Measurements from ENCODE around the gene KCNH4. TPM values are rescaled to one million over a fixed set of nuclear protein-coding genes. Genes with fewer than 3 reads are reported as not detected.
A peak's percentile ranks its signal among the peaks of the same experiment; 100 is the strongest.

KCNH4 gene
- total and polyA plus RNA-seq, 2 experiments from 2014 or later = 0.17 to 0.23 TPM

DNA sequence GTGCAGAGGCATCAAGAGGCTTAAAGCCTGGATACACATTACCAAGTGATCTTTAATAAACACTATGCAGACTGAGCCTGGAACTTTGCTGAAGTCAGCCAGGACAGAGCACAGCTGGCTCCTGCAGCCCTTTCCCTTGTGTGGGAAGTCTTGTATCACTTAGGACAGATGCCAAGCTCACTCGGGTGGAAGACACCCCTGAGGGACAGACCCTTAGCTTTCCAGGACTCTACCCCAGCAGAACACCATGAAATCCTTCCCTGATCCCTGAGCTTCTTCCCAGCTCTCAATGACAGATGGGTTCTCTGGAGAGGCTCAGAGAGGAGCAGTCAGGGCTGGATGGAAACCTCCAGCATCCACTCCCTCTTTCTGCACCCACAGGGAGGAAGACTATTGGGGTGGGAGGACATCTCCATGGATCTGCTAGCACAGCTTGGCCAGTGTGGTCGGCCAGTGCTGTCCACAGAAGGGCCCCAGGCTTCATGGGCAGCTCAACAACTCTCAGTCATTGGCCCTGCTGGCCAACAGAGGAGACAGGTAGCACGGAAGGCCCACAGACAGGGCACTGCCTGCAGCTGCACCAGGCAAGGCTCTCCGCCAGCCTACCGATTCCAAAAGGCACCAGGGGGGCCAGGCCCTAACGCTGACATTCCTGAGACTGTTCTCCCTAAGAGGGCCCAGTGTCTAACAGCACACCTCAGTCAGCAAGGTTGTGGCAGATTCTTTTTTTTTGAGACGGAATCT, 42.0 kb downstream of the KCNH4 start:
- Histone ChIP-seq H3K36me3 (replicated peaks; ENCODE audit: insufficient read depth, low read depth) (no peaks in the 10 kb centered on the region), H3K4me1 (ENCODE audit: insufficient read depth) (peaks cover 27% of the 10 kb centered on the region), H3K4me2 (no peak overlapping the region), H4K20me1 (ENCODE audit: insufficient read depth, poor library complexity, severe bottlenecking) (peaks cover 66% of the 10 kb centered on the region), H3K9me2 (replicated peaks; ENCODE audit: insufficient read depth) (no peaks in the 10 kb centered on the region), H3K4me3 (no peak overlapping the region), H3K9me3 (ENCODE audit: low read depth) (no peaks in the 10 kb centered on the region), H3K27me3 (no peaks in the 10 kb centered on the region), H3K27ac (no peak overlapping the region), H2AFZ (no peak overlapping the region), H3K79me2 (peaks cover 94% of the 10 kb centered on the region)
- DNase-seq (ENCODE audit: low spot score) = no peak
- TF ChIP-seq, protein P1, sequence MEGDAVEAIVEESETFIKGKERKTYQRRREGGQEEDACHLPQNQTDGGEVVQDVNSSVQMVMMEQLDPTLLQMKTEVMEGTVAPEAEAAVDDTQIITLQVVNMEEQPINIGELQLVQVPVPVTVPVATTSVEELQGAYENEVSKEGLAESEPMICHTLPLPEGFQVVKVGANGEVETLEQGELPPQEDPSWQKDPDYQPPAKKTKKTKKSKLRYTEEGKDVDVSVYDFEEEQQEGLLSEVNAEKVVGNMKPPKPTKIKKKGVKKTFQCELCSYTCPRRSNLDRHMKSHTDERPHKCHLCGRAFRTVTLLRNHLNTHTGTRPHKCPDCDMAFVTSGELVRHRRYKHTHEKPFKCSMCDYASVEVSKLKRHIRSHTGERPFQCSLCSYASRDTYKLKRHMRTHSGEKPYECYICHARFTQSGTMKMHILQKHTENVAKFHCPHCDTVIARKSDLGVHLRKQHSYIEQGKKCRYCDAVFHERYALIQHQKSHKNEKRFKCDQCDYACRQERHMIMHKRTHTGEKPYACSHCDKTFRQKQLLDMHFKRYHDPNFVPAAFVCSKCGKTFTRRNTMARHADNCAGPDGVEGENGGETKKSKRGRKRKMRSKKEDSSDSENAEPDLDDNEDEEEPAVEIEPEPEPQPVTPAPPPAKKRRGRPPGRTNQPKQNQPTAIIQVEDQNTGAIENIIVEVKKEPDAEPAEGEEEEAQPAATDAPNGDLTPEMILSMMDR (IDR thresholded peaks at IDR 0.05; ENCODE audit: poor library complexity) = no peak
- TF ChIP-seq EZH2phosphoT487 (IDR thresholded peaks at IDR 0.05; ENCODE audit: low read depth, severe bottlenecking, unreplicated experiment) (no peak), EZH2 (IDR thresholded peaks at IDR 0.05; ENCODE audit: borderline replicate concordance) (no peak)
- WGBS (ENCODE audit: low lambda C conversion rate, missing lambda C conversion rate) = 90% methylated on average over 7 of the region's 7 CpGs

DNA sequence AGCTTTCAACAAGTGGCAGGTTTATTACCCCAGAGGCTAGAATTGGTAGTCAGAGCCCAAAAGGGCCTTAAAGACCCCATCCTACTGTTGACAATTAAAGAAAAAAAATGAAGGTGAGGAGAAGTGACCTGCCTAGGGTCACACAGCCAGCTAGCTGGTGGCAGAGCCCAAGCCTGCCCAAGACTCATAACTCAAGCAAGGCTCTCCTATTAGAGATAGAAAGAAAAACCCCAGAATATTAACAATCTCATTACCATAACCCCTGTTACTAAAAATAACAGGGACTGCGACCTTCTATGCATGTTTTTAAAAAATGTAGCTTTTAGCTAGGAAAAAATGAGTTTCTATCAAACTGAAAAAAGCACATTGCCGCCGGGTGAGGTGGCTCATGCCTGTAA, 44.3 kb downstream of the KCNH4 start:
- Histone ChIP-seq H3K9me3 (ENCODE audit: low read depth) (no peaks in the 10 kb centered on the region), H3K27me3 (no peaks in the 10 kb centered on the region), H3K27ac (peak overlapping the region; percentile 81), H3K4me2 (peak overlapping the region; percentile 26), H4K20me1 (ENCODE audit: insufficient read depth, poor library complexity, severe bottlenecking) (peaks cover 65% of the 10 kb centered on the region), H2AFZ (no peak overlapping the region), H3K4me1 (ENCODE audit: insufficient read depth) (peaks cover 29% of the 10 kb centered on the region), H3K79me2 (peaks cover 94% of the 10 kb centered on the region), H3K4me3 (no peak overlapping the region), H3K9me2 (replicated peaks; ENCODE audit: insufficient read depth) (no peaks in the 10 kb centered on the region), H3K36me3 (replicated peaks; ENCODE audit: insufficient read depth, low read depth) (no peaks in the 10 kb centered on the region)
- TF ChIP-seq EZH2 (IDR thresholded peaks at IDR 0.05; ENCODE audit: borderline replicate concordance) (no peak), EZH2phosphoT487 (IDR thresholded peaks at IDR 0.05; ENCODE audit: low read depth, severe bottlenecking, unreplicated experiment) (no peak)
- TF ChIP-seq, protein P1 (IDR thresholded peaks at IDR 0.05; ENCODE audit: poor library complexity) = no peak
- DNase-seq (ENCODE audit: low spot score) = no peak
- WGBS (ENCODE audit: low lambda C conversion rate, missing lambda C conversion rate) = 89% methylated on average over 3 of the region's 3 CpGs

DNA sequence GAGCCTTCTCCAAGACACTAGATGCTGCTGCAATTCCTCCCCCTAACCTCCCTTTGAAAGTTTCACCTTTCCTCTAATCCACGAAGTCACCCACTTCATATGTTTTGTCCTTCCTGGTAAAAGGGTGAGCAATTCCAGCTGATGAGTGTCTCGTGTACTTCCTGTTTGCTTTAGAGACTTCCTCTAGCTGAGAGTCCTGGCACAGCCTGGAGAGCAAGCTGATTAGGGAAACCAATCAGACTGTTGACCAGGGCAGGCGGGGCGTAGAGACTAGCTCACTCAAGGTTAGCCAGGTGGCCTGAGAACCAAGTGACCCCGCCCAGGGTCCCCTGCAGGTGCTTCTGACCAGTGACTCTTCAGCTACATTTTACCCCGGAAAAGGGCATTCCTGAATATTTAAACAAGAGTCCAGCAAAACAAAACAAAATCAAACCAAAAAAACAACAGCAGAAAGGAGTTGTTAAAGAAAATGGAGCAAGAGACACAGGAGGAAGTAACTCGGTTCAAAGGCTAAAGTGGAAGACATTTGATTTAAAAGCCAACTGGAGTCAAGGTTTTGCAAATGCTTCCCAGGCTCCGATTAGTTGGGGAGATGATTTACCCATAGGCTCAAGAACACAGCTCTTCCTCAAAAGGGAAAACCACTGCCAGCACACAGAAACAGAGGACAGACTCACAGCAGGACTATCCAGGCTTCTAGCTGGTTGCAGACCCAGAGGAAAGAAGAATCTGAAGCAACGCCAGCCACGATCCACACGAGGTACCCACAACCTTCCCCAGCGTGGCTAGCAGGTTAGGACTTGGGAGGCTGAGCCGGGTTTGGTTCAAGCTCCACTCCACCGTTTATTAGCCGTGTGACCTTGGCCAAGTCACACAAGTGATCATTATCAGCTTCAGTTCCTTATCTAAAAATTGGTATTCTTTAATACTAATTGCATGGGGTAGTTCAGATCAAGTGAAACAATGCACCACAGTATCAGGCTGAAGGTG, 45.0 kb downstream of the KCNH4 start:
- Histone ChIP-seq H4K20me1 (ENCODE audit: insufficient read depth, poor library complexity, severe bottlenecking) (peaks cover 62% of the 10 kb centered on the region), H3K79me2 (peaks cover 94% of the 10 kb centered on the region), H3K27me3 (no peaks in the 10 kb centered on the region), H2AFZ (no peak overlapping the region), H3K4me3 (no peak overlapping the region), H3K4me2 (peak overlapping the region; percentile 26), H3K9me2 (replicated peaks; ENCODE audit: insufficient read depth) (no peaks in the 10 kb centered on the region), H3K9me3 (ENCODE audit: low read depth) (no peaks in the 10 kb centered on the region), H3K27ac (peak overlapping the region; percentile 84), H3K4me1 (ENCODE audit: insufficient read depth) (peaks cover 29% of the 10 kb centered on the region), H3K36me3 (replicated peaks; ENCODE audit: insufficient read depth, low read depth) (no peaks in the 10 kb centered on the region)
- WGBS (ENCODE audit: low lambda C conversion rate, missing lambda C conversion rate) = 64% methylated on average over 15 of the region's 15 CpGs
- DNase-seq (ENCODE audit: low spot score) = peak; percentile 87
- TF ChIP-seq EZH2 (IDR thresholded peaks at IDR 0.05; ENCODE audit: borderline replicate concordance) (no peak), EZH2phosphoT487 (IDR thresholded peaks at IDR 0.05; ENCODE audit: low read depth, severe bottlenecking, unreplicated experiment) (no peak)
- TF ChIP-seq, protein P1 (IDR thresholded peaks at IDR 0.05; ENCODE audit: poor library complexity) = no peak
